Measurements from ENCODE around the gene DNASE1L3. TPM values are rescaled to one million over a fixed set of nuclear protein-coding genes. Genes with fewer than 3 reads are reported as not detected.

DNASE1L3 gene
- total and polyA plus RNA-seq, 2 of the 13 experiments (the other 11 are each of a cell fraction or from before 2014, with no cell fraction given) = 0.86 to 1.7 TPM

- Histone ChIP-seq H3K4me1 (ENCODE audit: insufficient read depth, low read length) (peaks cover 29% of the 10 kb centered on the region), H2AFZ (ENCODE audit: low read length) (no peak overlapping the region), H3K4me2 (ENCODE audit: low read depth, low read length) (no peak overlapping the region), H3K9me3 (ENCODE audit: low read length) (no peaks in the 10 kb centered on the region), H3K27ac (ENCODE audit: extremely low read length, insufficient read depth, low read length) (no peak overlapping the region), H3K36me3 (replicated peaks in 1 of 2; ENCODE audit: control insufficient read depth in 1 of 2, insufficient read depth in 2 of 2, low read length in 2 of 2) (no peaks in the 10 kb centered on the region), H3K79me2 (ENCODE audit: insufficient read depth, low read length) (no peaks in the 10 kb centered on the region), H4K20me1 (ENCODE audit: insufficient read depth, low read length) (no peaks in the 10 kb centered on the region), H3K27me3 (ENCODE audit: control insufficient read depth in 1 of 2, insufficient read depth in 2 of 2, low read length in 2 of 2) (peaks cover 0 to 17% of the 10 kb centered on the region in 2 experiments; a peak in 2 of 5 replicates), H3K9ac (ENCODE audit: insufficient read depth, low read depth, low read length) (no peak overlapping the region), H3K4me3 (replicated peaks in 1 of 3; ENCODE audit: insufficient read depth in 1 of 3, low read depth in 2 of 3, low read length in 3 of 3) (no peak overlapping the region)
- intact Hi-C loops (cut with micrococcal nuclease; ENCODE audit: unreplicated experiment) (loop anchor here (2.0 kb wide), 1 partner anchor 13 kb away; the partner anchor contains the start of gene ABHD6), in situ Hi-C loops (cut with HindIII; ENCODE audit: extremely low pct_ligation_motif_present, low pct_unique_long_range_greater_than_20kb) (no loop called here)
- DNase-seq (ENCODE audit: low spot score) (no peak), FAIRE-seq (no peak), ATAC-seq (no peak)
- CTCF ChIA-PET (ENCODE audit: low intra/inter-chr PET ratio, low total read pairs) = no interaction called here
- no TSS peak for BruUV-seq (replicated peaks)
- TF ChIP-seq ZNF142 (CRISPR knock-in tag; IDR thresholded peaks at IDR 0.05) (no peak), IRX3 (CRISPR knock-in tag; IDR thresholded peaks at IDR 0.05; ENCODE audit: borderline replicate concordance, low read depth) (no peak), ZMYM2 (CRISPR knock-in tag; IDR thresholded peaks at IDR 0.05) (no peak), ZBED4 (CRISPR knock-in tag; IDR thresholded peaks at IDR 0.05; ENCODE audit: borderline replicate concordance) (no peak), JUN (CRISPR knock-in tag; IDR thresholded peaks at IDR 0.05) (no peak), NPAS2 (CRISPR knock-in tag; IDR thresholded peaks at IDR 0.05; ENCODE audit: borderline replicate concordance) (no peak), FOXK2 (IDR thresholded peaks at IDR 0.05) (no peak), ZNF605 (CRISPR knock-in tag; IDR thresholded peaks at IDR 0.05) (no peak), PLRG1 (conservative IDR thresholded peaks at IDR 0.05) (no peak), MLLT10 (CRISPR knock-in tag; IDR thresholded peaks at IDR 0.05) (no peak), HIC2 (CRISPR knock-in tag; IDR thresholded peaks at IDR 0.05; ENCODE audit: low read depth) (no peak)
- POLR2A ChIA-PET = no interaction called here
- WGBS (ENCODE audit: low lambda C conversion rate) = 58% methylated on average over 4 of the region's 4 CpGs
Measured at GRCh38 chr3:58223855-58224254, 13.1 kb upstream of the DNASE1L3 start.
